ENCODE data around the gene NR4A1. TPM values are rescaled to one million over a fixed set of nuclear protein-coding genes. Genes with fewer than 3 reads are reported as not detected.

NR4A1 gene
- polyA plus RNA-seq, 1 donor from 2014 or later: 3.4 TPM

DNA sequence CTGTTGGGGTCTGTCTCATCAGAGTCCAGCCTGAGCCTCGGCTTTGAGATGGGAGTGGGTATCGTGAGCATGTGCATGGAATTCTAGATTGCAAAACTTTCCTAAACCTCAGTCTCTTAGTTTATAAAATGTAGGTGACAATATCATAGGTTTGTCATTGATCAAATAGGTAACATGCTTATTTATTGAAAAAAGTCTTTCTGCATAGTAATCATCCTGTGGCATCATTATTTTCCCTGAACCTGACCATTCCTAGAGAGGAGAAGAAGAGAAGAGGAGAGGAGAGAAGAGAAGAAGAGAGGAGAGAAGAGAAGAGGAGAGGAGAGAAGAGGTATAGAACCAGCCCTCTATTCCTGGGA is 32.4 kb downstream of the NR4A1 start:
- no peaks in the 10 kb centered on the region for H3K9me3 ChIP-seq (ENCODE audit: low read length)
- H3F3A ChIP-seq (ENCODE audit: insufficient read depth, low read length, poor library complexity, severe bottlenecking): no peaks in the 10 kb centered on the region
- H3K36me3 ChIP-seq (ENCODE audit: insufficient read depth, low read length): no peaks in the 10 kb centered on the region
- no peak for TF ChIP-seq RAD21 (conservative IDR thresholded peaks at IDR 0.05)
- TF ChIP-seq, protein P1, sequence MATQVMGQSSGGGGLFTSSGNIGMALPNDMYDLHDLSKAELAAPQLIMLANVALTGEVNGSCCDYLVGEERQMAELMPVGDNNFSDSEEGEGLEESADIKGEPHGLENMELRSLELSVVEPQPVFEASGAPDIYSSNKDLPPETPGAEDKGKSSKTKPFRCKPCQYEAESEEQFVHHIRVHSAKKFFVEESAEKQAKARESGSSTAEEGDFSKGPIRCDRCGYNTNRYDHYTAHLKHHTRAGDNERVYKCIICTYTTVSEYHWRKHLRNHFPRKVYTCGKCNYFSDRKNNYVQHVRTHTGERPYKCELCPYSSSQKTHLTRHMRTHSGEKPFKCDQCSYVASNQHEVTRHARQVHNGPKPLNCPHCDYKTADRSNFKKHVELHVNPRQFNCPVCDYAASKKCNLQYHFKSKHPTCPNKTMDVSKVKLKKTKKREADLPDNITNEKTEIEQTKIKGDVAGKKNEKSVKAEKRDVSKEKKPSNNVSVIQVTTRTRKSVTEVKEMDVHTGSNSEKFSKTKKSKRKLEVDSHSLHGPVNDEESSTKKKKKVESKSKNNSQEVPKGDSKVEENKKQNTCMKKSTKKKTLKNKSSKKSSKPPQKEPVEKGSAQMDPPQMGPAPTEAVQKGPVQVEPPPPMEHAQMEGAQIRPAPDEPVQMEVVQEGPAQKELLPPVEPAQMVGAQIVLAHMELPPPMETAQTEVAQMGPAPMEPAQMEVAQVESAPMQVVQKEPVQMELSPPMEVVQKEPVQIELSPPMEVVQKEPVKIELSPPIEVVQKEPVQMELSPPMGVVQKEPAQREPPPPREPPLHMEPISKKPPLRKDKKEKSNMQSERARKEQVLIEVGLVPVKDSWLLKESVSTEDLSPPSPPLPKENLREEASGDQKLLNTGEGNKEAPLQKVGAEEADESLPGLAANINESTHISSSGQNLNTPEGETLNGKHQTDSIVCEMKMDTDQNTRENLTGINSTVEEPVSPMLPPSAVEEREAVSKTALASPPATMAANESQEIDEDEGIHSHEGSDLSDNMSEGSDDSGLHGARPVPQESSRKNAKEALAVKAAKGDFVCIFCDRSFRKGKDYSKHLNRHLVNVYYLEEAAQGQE (IDR thresholded peaks at IDR 0.05; ENCODE audit: borderline replicate concordance): no peak
- no peak for TF ChIP-seq TAF1 (IDR thresholded peaks at IDR 0.05; ENCODE audit: low read depth)
- TF ChIP-seq CTCF (IDR thresholded peaks at IDR 0.05; ENCODE audit: poor library complexity, severe bottlenecking): no peak
- TF ChIP-seq EZH2 (IDR thresholded peaks at IDR 0.05; ENCODE audit: borderline replicate concordance, insufficient read depth, low read length, poor library complexity, severe bottlenecking): no peak
- no peak for TF ChIP-seq MXI1 (conservative IDR thresholded peaks at IDR 0.05; ENCODE audit: poor library complexity, severe bottlenecking)
- TF ChIP-seq EP300 (conservative IDR thresholded peaks at IDR 0.05; ENCODE audit: poor library complexity, severe bottlenecking): no peak
- TF ChIP-seq SMC3 (conservative IDR thresholded peaks at IDR 0.05; ENCODE audit: poor library complexity): no peak
- no peak for TF ChIP-seq POLR2AphosphoS5 (IDR thresholded peaks at IDR 0.05)
- no peak overlapping the region for H3K27ac ChIP-seq (ENCODE audit: low read length)
- no peaks in the 10 kb centered on the region for H4K20me1 ChIP-seq (ENCODE audit: insufficient read depth)
- H3K79me2 ChIP-seq (replicated peaks; ENCODE audit: insufficient read depth, low read length): no peaks in the 10 kb centered on the region
- H3K4me3 ChIP-seq (ENCODE audit: low read length): no peak overlapping the region
- no peaks in the 10 kb centered on the region for H3K27me3 ChIP-seq (ENCODE audit: insufficient read depth, low read depth, low read length)
- H2AFZ ChIP-seq (ENCODE audit: low read depth, low read length): no peak overlapping the region
- H3K9ac ChIP-seq (ENCODE audit: low read length): no peak overlapping the region
- no peak overlapping the region for H3K4me2 ChIP-seq (ENCODE audit: low read length)
- H3K9me2 ChIP-seq (ENCODE audit: insufficient read depth, low read length): no peaks in the 10 kb centered on the region

GRCh38 chr12:52084491-52085231 is 33.4 kb downstream of the NR4A1 start:
- H3K36me3 ChIP-seq (ENCODE audit: insufficient read depth, low read length): no peaks in the 10 kb centered on the region
- no peak overlapping the region for H3K4me2 ChIP-seq (ENCODE audit: low read length)
- no peaks in the 10 kb centered on the region for H3K27me3 ChIP-seq (ENCODE audit: insufficient read depth, low read depth, low read length)
- H3K4me3 ChIP-seq (ENCODE audit: low read length): no peak overlapping the region
- no peaks in the 10 kb centered on the region for H3K9me2 ChIP-seq (ENCODE audit: insufficient read depth, low read length)
- H4K20me1 ChIP-seq (ENCODE audit: insufficient read depth): no peaks in the 10 kb centered on the region
- no peaks in the 10 kb centered on the region for H3F3A ChIP-seq (ENCODE audit: insufficient read depth, low read length, poor library complexity, severe bottlenecking)
- H3K9ac ChIP-seq (ENCODE audit: low read length): no peak overlapping the region
- H3K79me2 ChIP-seq (replicated peaks; ENCODE audit: insufficient read depth, low read length): no peaks in the 10 kb centered on the region
- no peak overlapping the region for H2AFZ ChIP-seq (ENCODE audit: low read depth, low read length)
- no peaks in the 10 kb centered on the region for H3K9me3 ChIP-seq (ENCODE audit: low read length)
- TF ChIP-seq, protein P1 (IDR thresholded peaks at IDR 0.05; ENCODE audit: borderline replicate concordance): no peak
- TF ChIP-seq EP300 (conservative IDR thresholded peaks at IDR 0.05; ENCODE audit: poor library complexity, severe bottlenecking): no peak
- no peak overlapping the region for H3K27ac ChIP-seq (ENCODE audit: low read length)

Data from neural cell (in vitro differentiated cells).